ENCODE measurements around the gene HSF2BP.

GRCh38 chr21:43653626-43654025, 5.7 kb downstream of the HSF2BP start:
- TF ChIP-seq, protein P1, sequence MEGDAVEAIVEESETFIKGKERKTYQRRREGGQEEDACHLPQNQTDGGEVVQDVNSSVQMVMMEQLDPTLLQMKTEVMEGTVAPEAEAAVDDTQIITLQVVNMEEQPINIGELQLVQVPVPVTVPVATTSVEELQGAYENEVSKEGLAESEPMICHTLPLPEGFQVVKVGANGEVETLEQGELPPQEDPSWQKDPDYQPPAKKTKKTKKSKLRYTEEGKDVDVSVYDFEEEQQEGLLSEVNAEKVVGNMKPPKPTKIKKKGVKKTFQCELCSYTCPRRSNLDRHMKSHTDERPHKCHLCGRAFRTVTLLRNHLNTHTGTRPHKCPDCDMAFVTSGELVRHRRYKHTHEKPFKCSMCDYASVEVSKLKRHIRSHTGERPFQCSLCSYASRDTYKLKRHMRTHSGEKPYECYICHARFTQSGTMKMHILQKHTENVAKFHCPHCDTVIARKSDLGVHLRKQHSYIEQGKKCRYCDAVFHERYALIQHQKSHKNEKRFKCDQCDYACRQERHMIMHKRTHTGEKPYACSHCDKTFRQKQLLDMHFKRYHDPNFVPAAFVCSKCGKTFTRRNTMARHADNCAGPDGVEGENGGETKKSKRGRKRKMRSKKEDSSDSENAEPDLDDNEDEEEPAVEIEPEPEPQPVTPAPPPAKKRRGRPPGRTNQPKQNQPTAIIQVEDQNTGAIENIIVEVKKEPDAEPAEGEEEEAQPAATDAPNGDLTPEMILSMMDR (IDR thresholded peaks at IDR 0.05; ENCODE audit: poor library complexity, severe bottlenecking): no peak
- TF ChIP-seq RAD21 (conservative IDR thresholded peaks at IDR 0.05): no peak
- TF ChIP-seq TAF1 (IDR thresholded peaks at IDR 0.05; ENCODE audit: low read depth): no peak
- no peak for TF ChIP-seq POLR2AphosphoS5 (IDR thresholded peaks at IDR 0.05)
- TF ChIP-seq EZH2 (IDR thresholded peaks at IDR 0.05; ENCODE audit: borderline replicate concordance, insufficient read depth, low read length, poor library complexity, severe bottlenecking): no peak
- TF ChIP-seq MXI1 (conservative IDR thresholded peaks at IDR 0.05; ENCODE audit: poor library complexity, severe bottlenecking): no peak
- no peak for TF ChIP-seq REST (IDR thresholded peaks at IDR 0.05; ENCODE audit: borderline replicate concordance)
